GM12801 (cell line): ENCODE measurements around the gene ANGPTL8.

Source experiments
- CTCF ChIP-seq: IDR thresholded peaks from one replicate; pipeline ENCODE4 v1.5.1; 2011; ENCODE audit warnings: control low read depth; ENCODE audit not compliant: insufficient read length; ENCODE audit errors: extremely low read depth

ANGPTL8 gene

GRCh38 chr19:11225172-11225571, 14.2 kb upstream of the ANGPTL8 start:
- no peak for TF ChIP-seq CTCF

GRCh38 chr19:11225815-11226214, 13.6 kb upstream of the ANGPTL8 start:
- TF ChIP-seq CTCF = no peak

GRCh38 chr19:11226716-11227166, 12.7 kb upstream of the ANGPTL8 start:
- no peak for TF ChIP-seq CTCF

GRCh38 chr19:11227195-11227886, 12.1 kb upstream of the ANGPTL8 start:
- TF ChIP-seq CTCF = no peak

- no peak for TF ChIP-seq CTCF
Measured at GRCh38 chr19:11230621-11231386, 8.6 kb upstream of the ANGPTL8 start.

- no peak for TF ChIP-seq CTCF
Measured at GRCh38 chr19:11232555-11232954, 6.9 kb upstream of the ANGPTL8 start.

- no peak for TF ChIP-seq CTCF
Measured at GRCh38 chr19:11233073-11233472, 6.3 kb upstream of the ANGPTL8 start.
